GM18526 (cell line): ENCODE measurements around the gene MYOCD.

ENCODE experiments used
- POLR2A ChIP-seq: IDR thresholded peaks from 3 replicates; pipeline ENCODE4 v1.6.1; 2011; ENCODE audit not compliant: insufficient read length; ENCODE audit errors: extremely low read depth

MYOCD gene

DNA sequence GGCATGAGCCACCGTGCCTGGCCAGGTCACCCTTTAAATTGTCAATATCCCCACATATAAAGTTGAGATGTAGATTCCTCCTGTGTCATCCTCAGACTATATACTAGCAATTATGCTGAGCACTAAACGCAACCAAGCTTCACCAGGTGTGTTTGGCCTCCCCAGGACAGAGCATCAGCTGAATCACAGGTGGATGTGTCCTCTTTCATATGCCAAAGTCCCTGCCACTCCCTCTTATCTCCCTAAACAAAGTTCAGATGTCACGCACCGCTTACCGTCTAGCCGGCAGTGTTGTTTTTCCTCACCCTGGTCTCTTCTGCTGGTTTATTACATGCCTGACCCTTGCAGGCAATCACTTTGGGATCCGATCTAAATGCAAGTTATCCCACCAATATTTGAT lies 79.8 kb downstream of the MYOCD start:
- no peak for TF ChIP-seq POLR2A

DNA sequence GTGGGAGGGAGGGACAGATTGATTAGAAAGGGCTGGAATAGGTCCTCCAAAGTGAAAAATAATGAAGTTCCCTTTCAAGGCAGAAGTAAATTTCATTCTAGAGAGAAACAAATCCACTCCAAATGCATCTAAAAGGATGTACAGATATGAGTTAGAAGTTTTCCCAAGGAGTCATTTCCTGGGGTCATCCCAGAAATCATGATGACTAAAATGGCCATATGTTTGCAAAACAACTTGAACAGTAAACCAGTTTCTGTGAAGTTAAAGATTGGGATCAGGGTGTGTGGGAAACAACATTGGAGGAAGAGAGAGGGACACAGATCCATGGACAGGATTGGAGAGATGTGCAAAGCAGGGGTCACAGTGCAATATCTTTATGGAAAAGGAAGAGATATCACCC lies 91.1 kb downstream of the MYOCD start:
- no peak for TF ChIP-seq POLR2A

DNA sequence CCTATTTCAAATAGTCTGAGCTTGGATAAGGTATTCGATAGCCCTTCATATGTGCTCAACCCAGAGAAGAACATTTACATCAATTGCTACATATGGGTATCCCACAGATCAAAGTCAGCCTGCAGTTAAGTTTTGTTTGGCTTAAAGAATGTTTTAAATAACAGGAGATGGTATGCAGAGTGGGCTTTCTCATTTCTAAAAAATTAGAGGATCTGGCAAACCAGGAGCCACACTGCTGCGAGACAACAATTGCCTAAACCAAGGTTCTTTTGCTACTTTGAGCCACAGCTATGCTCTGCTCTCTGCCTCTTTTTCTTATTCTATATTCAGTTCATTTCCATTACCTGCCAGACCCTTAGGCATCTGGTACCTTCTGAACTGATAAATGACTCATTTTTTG lies 93.4 kb downstream of the MYOCD start:
- no peak for TF ChIP-seq POLR2A

DNA sequence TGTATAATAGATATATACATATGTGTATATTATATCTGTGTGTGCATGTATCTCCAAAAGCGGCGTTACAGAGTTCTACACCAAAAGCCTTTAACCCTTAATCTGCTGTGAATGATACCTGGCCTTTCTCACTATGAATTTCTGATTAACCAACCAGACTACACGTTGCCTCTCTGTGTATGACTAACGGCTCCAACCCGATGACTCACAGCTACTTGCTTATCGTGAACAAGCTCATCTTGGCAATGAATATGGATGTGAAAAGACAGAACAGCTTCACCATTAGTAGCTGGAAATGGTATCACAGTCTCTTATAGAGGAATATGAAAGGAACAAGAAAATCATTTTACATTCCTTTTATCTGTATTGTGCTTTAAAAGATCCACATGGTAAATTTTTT lies 99.9 kb downstream of the MYOCD start:
- no peak for TF ChIP-seq POLR2A

DNA sequence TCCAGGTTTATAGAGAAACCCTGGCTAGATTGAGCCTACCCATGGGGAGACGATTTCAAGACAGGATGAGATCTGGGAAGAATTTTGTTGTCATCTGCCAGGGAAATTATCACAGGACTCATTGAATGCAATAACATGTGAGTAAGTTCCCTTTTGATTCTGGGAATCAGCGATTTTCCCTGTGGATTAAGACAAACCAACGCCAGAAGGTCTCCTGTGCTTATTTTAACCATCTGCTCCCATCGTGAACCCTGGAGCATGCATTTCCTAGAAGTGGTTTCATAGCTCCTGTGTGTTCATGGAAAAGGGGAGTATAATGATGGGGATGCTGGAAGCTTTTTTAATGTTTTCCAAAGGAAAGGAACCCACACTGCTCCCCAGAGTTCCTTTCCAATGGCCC lies 102.6 kb downstream of the MYOCD start:
- no peak for TF ChIP-seq POLR2A

DNA sequence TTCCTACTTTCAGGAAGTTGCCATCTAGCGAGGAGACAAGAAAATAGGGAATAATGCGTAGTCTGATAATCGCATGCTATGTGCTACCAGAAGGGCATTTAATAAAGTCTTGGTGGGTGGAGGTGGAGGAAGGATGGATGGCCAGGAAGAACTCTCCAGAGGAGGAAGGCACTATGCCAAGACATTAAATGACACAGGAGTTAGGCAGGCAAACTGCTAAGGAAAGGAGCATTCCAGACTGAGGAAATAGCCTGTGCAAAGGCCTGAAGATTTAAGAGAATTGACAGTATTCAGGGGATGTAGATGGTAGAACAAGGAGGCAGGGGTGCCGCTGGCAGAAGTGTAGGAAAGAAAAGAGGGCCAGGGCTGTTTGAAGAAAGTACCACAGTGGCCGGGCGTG lies 104.3 kb downstream of the MYOCD start:
- TF ChIP-seq POLR2A: no peak

DNA sequence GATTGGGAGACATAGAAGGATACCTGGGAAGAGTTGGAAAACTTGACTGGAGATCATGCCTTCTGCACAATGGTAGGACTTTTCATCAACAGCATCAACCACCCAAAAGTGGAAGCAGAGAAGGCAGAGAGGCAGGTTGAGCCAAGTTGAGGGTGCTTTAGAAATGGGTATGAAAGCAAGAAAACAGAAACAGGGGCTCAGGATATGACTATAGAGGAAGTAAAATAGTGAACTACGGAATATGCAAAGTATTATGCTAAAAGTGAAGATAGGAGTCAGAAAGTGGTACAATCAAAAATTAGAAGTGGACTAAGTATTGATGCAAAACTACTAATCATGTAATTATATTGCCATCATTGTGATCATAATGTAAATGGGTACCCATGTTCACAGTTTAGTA lies 107.5 kb downstream of the MYOCD start:
- TF ChIP-seq POLR2A: no peak

DNA sequence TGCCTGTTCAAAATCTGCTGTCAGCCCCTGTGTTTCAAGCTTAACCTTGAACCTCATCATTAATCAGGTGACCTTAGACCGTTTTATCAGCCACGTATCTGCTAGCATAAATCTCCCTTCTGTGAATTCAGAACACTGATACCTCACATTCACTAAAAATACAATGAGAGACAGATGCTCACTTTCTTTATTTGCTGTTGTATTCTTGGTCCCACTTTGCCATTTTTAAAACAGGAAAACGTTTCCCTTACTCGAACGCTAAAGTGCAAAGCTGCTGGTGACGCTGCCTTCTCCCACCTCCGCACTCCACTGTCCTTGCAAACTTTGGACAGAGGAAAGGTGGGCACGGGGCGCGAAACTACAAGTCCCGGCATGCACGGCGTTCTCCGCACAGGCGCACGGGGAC lies 123.4 kb downstream of the MYOCD start:
- TF ChIP-seq POLR2A: no peak

DNA sequence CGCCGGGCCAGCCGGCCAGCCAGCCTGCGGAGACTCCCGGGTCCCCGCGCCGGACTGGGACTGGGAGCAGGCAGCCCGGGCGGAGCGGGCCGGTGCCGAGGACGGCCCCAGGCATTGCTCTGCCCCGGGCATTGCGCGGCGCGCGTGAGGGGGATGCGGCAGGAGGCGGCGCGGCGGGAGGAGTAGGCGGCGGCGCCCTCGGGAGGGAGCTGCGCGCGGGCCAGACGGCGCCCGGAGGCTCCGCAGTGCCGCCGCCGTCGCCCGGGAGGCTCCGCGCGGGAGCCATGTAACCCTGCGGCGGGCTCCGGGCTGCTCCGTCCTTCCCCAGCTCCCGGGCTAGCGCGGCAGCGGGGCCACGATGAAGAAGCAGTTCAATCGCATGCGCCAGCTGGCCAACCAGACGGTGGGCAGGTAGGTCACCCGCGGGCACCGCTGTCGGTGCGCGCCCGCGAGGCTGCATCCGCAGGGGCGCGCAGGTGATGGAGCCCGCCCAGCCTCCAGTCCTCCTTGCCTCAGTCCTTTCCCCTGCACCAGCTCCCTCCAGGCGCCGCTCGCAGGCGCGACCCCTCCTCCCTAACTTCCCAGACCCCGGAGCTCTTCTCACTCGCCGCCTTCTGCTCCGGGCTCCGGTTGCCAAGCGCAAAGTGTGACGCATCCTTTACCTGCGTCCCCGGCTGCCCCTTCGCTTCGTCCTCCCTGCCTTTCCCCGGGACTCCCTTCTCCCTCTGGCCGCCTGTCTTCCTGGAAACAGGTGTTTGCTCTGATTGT lies 124.0 kb downstream of the MYOCD start, which contains the start of gene ARHGAP44:
TSS of gene ARHGAP44 (plus strand) at position 18 of the 768 bp plus-strand sequence. CDS start at position 359, 341 bp downstream.
- TF ChIP-seq POLR2A: no peak

DNA sequence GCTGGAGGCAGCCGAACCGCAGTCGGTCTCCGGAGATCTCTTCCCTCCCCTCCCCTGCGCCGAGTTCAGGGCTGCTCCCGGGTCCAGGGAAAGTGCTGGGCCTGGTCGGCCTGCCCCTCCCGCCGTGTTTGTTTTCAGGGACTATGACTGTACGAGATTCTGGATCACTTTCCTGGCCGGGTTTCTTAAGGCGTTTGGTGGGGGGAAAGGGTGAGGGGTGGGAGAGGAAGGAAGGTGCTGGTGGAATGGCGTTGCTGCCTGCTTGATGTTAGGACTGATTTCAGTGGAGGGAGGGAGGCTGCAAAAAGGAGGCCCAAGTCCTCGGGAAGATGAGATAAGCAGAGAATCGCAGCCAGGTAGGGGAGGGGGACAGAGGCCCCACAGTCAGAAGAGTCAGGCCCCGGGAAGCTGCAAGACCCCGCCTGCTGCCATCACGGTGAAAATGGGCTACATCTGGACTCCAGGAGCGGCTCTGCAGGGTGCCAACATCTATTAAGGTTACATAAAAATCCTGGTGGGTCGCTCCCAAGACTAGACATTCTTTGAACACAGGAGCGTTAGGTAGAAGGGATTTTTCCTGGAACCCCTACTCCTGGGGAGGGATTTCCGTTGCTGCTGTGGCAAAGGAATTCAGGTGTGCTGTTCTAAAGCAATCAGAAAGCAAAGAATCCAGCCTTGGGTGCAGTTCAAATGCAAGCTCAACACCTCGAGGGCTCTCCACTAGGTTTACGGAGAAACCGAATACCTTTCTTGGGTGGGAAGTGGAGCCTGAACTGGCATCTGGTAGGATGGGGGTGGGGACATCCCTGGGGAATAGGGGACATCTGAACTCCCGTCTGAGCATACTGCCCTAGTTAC lies 124.8 kb downstream of the MYOCD start:
- TF ChIP-seq POLR2A: no peak

DNA sequence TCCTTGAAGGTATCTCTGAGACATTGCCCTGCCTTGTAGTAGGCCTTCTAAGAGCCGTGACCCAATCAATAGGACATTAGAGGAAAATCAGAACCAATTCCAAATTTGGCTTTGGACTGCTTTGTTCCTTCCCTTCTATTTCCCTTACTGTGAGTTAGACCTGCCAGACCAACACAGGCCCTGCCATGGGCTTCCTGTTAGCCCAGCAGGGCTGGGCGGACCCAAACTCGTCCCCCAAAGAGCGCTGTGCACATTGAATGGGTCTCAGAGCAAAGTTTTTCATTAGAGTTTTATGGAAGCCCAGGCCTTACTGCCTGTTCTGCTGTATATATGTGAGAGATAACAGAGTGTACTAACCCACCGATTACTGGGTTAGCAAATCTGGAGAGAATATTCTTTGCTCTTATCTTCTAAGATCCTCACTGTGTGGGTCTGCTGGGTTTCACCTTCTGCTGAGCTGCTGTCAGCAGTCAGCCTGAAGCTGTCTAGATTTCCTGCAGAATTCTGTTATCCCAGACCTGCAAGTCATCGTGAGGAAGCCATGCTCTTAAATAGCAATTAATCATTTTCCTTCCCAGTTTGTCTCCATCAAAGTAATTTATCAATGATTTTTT lies 129.3 kb downstream of the MYOCD start:
- TF ChIP-seq POLR2A: no peak

DNA sequence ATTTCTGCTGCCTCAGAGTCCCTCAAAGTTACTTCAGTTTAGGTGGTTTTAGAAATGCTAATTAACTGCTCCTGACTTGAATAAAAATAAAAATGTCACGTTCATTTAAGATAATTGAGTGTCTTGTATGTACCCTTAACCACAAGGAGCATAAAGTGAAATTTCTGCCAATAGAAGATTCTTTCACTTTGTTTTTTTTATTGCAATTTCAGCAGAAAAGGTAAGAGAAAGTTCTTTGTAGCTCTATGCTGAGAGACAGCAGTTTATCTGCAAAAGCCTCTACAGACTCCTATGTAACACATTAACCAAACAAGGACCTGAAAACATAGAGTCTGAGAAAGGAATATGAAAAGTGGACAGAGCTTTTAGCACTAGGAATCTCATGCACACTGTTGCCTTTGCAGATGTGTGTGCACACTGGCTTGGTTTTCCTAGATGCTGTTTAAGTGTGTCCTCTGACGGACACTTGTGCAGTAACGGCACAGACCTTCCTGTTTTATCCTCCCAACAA lies 135.2 kb downstream of the MYOCD start:
- TF ChIP-seq POLR2A: no peak

DNA sequence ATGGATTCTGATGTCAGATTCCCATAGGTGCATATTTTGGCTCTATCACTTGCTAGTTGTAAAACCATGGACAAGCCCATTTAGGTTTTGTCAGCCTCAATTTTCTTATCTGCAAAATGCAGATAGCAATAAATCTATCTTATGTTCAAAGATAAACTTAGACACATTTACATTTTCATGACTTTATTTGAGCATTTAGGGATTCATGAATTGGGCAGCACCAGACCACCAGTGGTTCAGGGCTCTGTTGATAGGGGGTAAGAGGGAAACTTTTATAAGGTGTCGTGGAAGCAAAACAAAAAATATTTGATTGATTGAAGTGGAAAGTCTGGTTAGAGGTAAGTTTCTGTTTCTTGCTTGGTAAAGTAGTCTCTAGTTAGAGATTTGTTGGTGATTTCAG lies 140.9 kb downstream of the MYOCD start:
- TF ChIP-seq POLR2A: no peak

DNA sequence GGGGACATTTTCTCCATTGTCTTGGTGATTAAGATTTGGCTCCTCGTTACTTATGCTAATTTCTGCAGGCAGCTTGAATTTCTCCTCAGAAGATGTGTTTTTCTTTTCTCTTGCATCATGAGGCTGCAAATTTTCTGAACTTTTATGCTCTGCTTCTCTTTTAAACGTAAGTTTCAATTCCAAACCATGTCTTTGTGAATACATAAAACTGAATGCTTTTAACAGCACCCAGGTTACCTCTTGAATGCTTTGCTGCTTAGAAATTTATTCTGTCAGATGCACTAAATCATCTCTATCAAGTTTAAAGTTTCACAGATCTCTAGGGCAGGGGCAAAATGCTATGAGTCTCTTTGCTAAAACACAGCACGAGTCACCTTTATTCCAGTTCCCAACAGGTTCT lies 143.0 kb downstream of the MYOCD start:
- TF ChIP-seq POLR2A: no peak

DNA sequence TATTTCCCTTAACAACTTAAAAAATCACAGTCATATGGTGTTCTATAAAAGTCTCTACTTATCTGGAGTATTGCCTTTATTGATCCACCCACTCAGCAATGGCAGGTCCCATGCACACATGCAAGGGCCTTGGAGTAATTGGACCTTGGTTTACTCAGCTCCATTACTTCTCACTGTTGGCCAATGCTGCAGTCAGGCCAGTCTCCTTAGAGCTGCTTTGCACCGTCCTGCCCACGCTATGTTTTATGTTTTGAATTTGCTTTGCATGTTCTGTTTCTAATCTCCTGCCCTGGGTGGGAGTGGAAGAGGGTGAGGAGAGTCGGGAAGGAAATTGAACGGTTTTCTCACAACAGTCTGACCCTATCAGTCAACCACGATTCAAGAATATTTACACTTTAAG lies 147.2 kb downstream of the MYOCD start:
- no peak for TF ChIP-seq POLR2A

DNA sequence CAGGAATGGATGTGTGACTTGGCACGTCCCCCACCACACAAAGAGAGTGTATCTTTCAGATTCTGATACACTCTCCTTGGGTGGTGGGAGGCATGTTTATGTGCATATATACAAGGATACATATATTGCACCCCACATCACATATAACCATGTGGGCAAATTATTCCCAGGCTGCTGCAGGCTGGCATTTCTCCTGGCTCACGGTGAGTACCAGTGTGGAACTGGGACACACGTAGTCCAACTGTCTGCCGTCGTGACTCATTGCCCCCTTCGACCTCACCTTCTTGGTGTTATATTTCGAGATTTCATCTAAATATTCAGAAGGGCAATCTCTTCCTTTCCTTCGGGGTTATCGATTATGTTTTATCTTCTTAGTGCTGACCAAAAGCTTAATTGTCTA lies 148.0 kb downstream of the MYOCD start:
- no peak for TF ChIP-seq POLR2A
